HepG2 (cell line): Measurements from ENCODE around the gene ZNF341. TPM values are rescaled to one million over a fixed set of nuclear protein-coding genes. Genes with fewer than 3 reads are reported as not detected.

Experiments used
- CAMTA2 ChIP-seq: sonication (generic); formaldehyde crosslinking; IDR thresholded peaks from 2 replicates; pipeline ENCODE4 v1.4.0; 2020; ENCODE audit warnings: mild to moderate bottlenecking, missing genetic modification reagents, borderline replicate concordance
- CHD4 ChIP-seq: fragments of 200-600 bp; sonication (generic); IDR thresholded peaks from 2 replicates; pipeline ENCODE4 v1.7.0; 2017; ENCODE audit warnings: mild to moderate bottlenecking, low read length, borderline replicate concordance
- ELF1 ChIP-seq: sonication (generic); formaldehyde crosslinking; IDR thresholded peaks from 2 replicates; pipeline ENCODE4 v1.4.0; 2020; ENCODE audit warnings: missing genetic modification reagents
- EZH2 ChIP-seq: conservative IDR thresholded peaks from 2 replicates; pipeline ENCODE4 v1.6.1; 2012; ENCODE audit warnings: mild to moderate bottlenecking, low read depth, low read length, moderate library complexity
- FOXA3 ChIP-seq: IDR thresholded peaks from 2 replicates; pipeline ENCODE4 v1.6.1; 2016; ENCODE audit warnings: missing genetic modification reagents, missing compliant biosample characterization
- KDM6A ChIP-seq: IDR thresholded peaks from 2 replicates; pipeline ENCODE4 v1.6.1; 2016; ENCODE audit warnings: low read depth
- MTERF4 ChIP-seq: sonication (generic); formaldehyde crosslinking; IDR thresholded peaks from 2 replicates; pipeline ENCODE4 v1.8.0; 2023; ENCODE audit warnings: mild to moderate bottlenecking, missing genetic modification reagents
- MYC ChIP-seq: sonication (generic); formaldehyde crosslinking; IDR thresholded peaks from 2 replicates; pipeline ENCODE4 v1.9.0; 2021; ENCODE audit warnings: missing genetic modification reagents, borderline replicate concordance
- RELA ChIP-seq: sonication (generic); formaldehyde crosslinking; IDR thresholded peaks from 2 replicates; pipeline ENCODE4 v1.4.0; 2020; ENCODE audit warnings: missing genetic modification reagents
- RFXAP ChIP-seq: sonication (generic); formaldehyde crosslinking; IDR thresholded peaks from 2 replicates; pipeline ENCODE4 v1.4.0; 2020; ENCODE audit warnings: missing genetic modification reagents, borderline replicate concordance
- SRSF4 ChIP-seq: fragments of 200-400 bp; formaldehyde crosslinking; IDR thresholded peaks from one replicate; pipeline ENCODE4 v1.6.1; 2018; ENCODE audit warnings: mild to moderate bottlenecking, low read depth, low read length, moderate library complexity; ENCODE audit not compliant: poor library complexity, severe bottlenecking
- TERF1 ChIP-seq: sonication (generic); formaldehyde crosslinking; IDR thresholded peaks from 2 replicates; pipeline ENCODE4 v1.8.0; 2022; ENCODE audit warnings: mild to moderate bottlenecking, missing genetic modification reagents, moderate library complexity
- TFE3 ChIP-seq: IDR thresholded peaks from 2 replicates; pipeline ENCODE4 v1.6.1; 2016
- TGIF2 ChIP-seq: IDR thresholded peaks from 2 replicates; pipeline ENCODE4 v1.6.1; 2016; ENCODE audit warnings: control low read depth, missing compliant biosample characterization
- THAP11 ChIP-seq: IDR thresholded peaks from 2 replicates; pipeline ENCODE4 v1.6.1; 2016; ENCODE audit warnings: missing biosample characterization, missing genetic modification reagents
- TMF1 ChIP-seq: sonication (generic); formaldehyde crosslinking; IDR thresholded peaks from 2 replicates; pipeline ENCODE4 v1.8.1; 2022; ENCODE audit warnings: low read depth, missing genetic modification reagents
- ZKSCAN8 ChIP-seq: IDR thresholded peaks from 2 replicates; pipeline ENCODE4 v1.6.1; 2016; ENCODE audit warnings: borderline replicate concordance, missing genetic modification reagents, missing compliant biosample characterization
- ZMAT5 ChIP-seq: sonication (generic); formaldehyde crosslinking; IDR thresholded peaks from 2 replicates; pipeline ENCODE4 v1.5.0; 2020; ENCODE audit warnings: mild to moderate bottlenecking, low read depth, missing genetic modification reagents, borderline replicate concordance
- ZNF333 ChIP-seq: sonication (generic); formaldehyde crosslinking; IDR thresholded peaks from 2 replicates; pipeline ENCODE4 v1.4.0; 2020; ENCODE audit warnings: mild to moderate bottlenecking, missing genetic modification reagents, borderline replicate concordance
- ZNF83 ChIP-seq: sonication (generic); formaldehyde crosslinking; IDR thresholded peaks from 2 replicates; pipeline ENCODE4 v1.4.0; 2020; ENCODE audit warnings: missing genetic modification reagents, mild to moderate bottlenecking, borderline replicate concordance
- polyA plus RNA-seq, 8 experiments: library from polyadenylated mRNA; depleted of rRNA in 3 of 8; stranded (reverse) in 7 of 8; unstranded in 1 of 8; fragments of >200 nt; fragmentation: Illumina TruSeq in 4 of 8; extraction: Trizol in 4 of 8; gene quantifications; 2 replicates each; pipeline versions ENCODE4 v1.2.1 to v1.2.3, GENCODE V29; 2011 to 2016; ENCODE audit warnings: low read depth in 4 of 8, missing spikeins in 1 of 8, mixed read lengths in 1 of 8; ENCODE audit not compliant: insufficient read depth in 1 of 8
- total RNA-seq, 5 experiments: library from RNA; depleted of rRNA; stranded (reverse); fragments of >200 nt; fragmentation: Illumina TruSeq; extraction: Trizol; gene quantifications; 2 replicates each; pipeline ENCODE4 v1.2.3, GENCODE V29; 2016; ENCODE audit warnings: low read depth in 1 of 5
- TF ChIP-seq, protein P1 (sequence below): sonication (generic); formaldehyde crosslinking; IDR thresholded peaks from 2 replicates; pipeline ENCODE4 v1.5.1; 2020; ENCODE audit warnings: mild to moderate bottlenecking, missing genetic modification reagents
- TF ChIP-seq, protein P2 (sequence below): sonication (generic); formaldehyde crosslinking; IDR thresholded peaks from 2 replicates; pipeline ENCODE4 v1.5.1; 2020; ENCODE audit warnings: missing genetic modification reagents, mild to moderate bottlenecking, borderline replicate concordance

Gene ZNF341
- total and polyA plus RNA-seq, 2 of the 13 experiments (the other 11 are each of a cell fraction or from before 2014, with no cell fraction given): 1.1 to 2.2 TPM

DNA sequence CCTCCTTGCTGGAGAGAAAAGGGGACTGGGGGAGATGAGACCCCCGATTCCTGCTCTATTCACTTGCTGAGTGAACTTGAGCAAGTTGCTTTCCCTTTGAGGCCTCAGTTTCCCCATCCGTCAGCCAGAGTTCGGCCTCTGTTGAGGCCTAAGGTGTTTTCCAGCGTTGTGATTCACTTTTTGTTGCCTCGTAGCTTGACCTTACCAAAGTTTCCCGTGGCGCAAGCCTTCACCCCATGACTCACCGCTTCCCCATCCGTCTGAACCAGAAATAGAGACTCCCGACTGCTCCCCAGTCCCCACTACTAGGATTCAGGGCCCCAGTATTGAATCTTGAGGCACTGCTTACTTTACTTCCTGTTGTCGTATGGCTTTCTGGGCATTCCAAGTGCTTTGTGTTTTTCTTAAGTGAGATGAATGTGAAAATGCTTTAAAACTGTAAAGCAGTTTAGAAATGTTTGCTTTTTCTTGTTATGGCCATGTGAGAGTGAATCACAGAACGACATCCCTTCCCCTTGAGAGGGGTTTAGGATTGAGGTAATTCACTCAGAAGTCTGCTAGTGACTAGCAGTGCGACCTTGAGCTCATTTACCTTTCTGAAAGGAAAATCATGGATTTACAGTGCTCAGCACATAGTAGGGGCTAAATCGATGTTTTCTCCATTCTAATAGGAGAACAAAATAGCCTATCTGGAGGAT, 80.5 kb downstream of the ZNF341 start (continued):
- TF ChIP-seq, protein P1, sequence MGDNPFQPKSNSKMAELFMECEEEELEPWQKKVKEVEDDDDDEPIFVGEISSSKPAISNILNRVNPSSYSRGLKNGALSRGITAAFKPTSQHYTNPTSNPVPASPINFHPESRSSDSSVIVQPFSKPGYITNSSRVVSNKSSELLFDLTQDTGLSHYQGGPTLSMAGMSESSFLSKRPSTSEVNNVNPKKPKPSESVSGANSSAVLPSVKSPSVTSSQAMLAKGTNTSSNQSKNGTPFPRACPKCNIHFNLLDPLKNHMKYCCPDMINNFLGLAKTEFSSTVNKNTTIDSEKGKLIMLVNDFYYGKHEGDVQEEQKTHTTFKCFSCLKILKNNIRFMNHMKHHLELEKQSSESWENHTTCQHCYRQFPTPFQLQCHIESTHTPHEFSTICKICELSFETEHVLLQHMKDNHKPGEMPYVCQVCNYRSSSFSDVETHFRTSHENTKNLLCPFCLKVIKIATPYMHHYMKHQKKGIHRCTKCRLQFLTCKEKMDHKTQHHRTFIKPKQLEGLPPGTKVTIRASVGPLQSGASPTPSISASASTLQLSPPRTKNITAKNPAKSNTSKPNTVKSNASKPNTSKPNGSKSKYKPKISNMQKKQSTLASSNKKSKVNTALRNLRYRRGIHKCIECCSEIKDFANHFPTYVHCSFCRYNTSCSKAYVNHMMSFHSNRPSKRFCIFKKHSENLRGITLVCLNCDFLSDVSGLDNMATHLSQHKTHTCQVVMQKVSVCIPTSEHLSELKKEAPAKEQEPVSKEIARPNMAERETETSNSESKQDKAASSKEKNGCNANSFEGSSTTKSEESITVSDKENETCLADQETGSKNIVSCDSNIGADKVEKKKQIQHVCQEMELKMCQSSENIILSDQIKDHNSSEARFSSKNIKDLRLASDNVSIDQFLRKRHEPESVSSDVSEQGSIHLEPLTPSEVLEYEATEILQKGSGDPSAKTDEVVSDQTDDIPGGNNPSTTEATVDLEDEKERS: no peak; the same call in 1 of the 2 replicates
- TF ChIP-seq ZNF333 (CRISPR knock-in tag) (no peak), THAP11 (CRISPR knock-in tag) (peak; percentile 58), SRSF4 (no peak), MTERF4 (CRISPR knock-in tag) (peak; percentile 23; the same call in 1 of the 2 replicates), EZH2 (no peak), RELA (no peak), FOXA3 (CRISPR knock-in tag) (0 out of 2 replicates have a peak, but pooled peaks have one; percentile 14), MYC (CRISPR knock-in tag) (no peak), TMF1 (CRISPR knock-in tag) (no peak), KDM6A (no peak), RFXAP (no peak), TGIF2 (CRISPR knock-in tag) (peak; percentile 67; the same call in 1 of the 2 replicates), ZNF83 (CRISPR knock-in tag) (no peak), ZKSCAN8 (CRISPR knock-in tag) (no peak), CHD4 (no peak), TERF1 (CRISPR knock-in tag) (no peak), ZMAT5 (CRISPR knock-in tag) (no peak), TFE3 (CRISPR knock-in tag) (0 out of 2 replicates have a peak, but pooled peaks have one; percentile 53), ELF1 (CRISPR knock-in tag) (peak; percentile 59), CAMTA2 (CRISPR knock-in tag) (no peak)
- TF ChIP-seq, protein P2, sequence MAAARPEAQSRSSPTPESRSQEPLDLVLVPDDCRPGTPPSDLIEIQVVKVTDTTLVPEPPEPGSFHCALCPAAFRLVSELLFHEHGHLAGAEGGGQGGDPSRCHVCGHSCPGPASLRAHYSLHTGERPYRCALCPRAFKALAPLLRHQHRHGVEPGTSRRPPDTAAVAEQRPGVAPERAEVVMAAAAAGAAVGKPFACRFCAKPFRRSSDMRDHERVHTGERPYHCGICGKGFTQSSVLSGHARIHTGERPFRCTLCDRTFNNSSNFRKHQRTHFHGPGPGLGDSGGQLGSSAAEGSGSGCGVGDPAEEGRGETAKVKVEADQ (CRISPR knock-in tag): no peak
